GM12892 (cell line): ENCODE measurements around the gene NTRK3.

Experiments
- POLR2A ChIP-seq: IDR thresholded peaks from 2 replicates; pipeline ENCODE4 v1.6.1; 2011; ENCODE audit warnings: low read depth, low read length, control low read depth
- POLR2AphosphoS5 ChIP-seq: IDR thresholded peaks from 2 replicates; pipeline ENCODE4 v1.6.1; 2011; ENCODE audit warnings: low read depth, low read length, control low read depth

DNA sequence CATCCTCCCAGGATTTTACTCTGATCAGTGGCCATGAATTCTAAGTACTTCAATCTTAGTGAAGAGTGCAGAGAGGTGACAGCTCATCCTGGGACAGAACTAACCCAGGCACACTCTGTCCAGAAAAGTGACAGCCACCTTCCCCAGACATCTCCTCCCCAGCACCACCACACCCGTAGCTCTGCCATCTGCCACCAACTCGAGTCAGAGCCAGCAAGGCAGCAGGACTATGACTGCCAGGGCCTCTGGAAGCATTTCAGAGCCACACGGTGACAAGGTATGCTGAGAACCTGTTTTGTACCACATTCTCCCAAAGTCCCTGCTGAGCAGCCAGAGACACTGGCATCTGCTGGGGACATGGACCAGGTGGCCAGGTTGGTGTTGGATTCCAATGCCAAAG, 71.0 kb downstream of the NTRK3 start:
- no peak for TF ChIP-seq POLR2A
- TF ChIP-seq POLR2AphosphoS5, result no peak
